IMR-90 (cell line): ENCODE data around the gene TCAP.

ENCODE experiments used
- CTCF ChIP-seq: conservative IDR thresholded peaks from 2 replicates; pipeline ENCODE4 v1.5.1; 2012; ENCODE audit warnings: mild to moderate bottlenecking, low read depth, low read length, improper control_type of control experiment
- RCOR1 ChIP-seq: IDR thresholded peaks from 2 replicates; pipeline ENCODE4 v1.6.1; 2012; ENCODE audit warnings: mild to moderate bottlenecking, low read length, improper control_type of control experiment; ENCODE audit not compliant: insufficient replicate concordance

DNA sequence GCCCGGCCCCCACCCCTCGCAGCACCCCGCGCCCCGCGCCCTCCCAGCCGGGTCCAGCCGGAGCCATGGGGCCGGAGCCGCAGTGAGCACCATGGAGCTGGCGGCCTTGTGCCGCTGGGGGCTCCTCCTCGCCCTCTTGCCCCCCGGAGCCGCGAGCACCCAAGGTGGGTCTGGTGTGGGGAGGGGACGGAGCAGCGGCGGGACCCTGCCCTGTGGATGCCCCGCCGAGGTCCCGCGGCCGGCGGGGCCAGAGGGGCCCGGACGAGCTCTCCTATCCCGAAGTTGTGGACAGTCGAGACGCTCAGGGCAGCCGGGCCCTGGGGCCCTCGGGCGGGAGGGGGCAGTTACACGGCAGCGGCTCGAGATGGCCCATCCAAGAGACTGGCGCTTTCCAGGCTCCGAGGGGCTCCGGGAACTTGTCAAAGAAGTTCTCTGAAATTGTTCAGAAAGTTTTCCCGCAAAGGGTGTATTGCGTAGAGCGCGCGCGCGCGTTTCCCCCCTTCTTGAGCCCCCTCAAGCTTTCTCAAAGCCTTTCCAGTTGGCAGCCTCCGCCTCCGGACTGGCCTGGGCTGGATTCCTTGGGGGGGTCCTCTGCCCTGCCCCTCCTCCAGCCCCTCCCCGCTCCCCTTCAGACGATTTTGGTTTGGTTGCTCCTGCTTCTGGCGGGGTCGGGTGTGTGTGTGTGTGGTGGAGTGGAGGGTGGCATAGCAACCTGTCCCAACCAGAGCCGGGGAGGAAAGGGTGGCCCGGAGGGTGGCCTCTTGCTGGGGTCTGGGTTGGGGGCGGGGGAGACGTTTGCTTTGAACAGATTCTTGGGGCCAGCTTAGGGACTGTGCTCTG, 35.2 kb downstream of the TCAP start:
- no peak for TF ChIP-seq CTCF
- no peak for TF ChIP-seq RCOR1
